HFF-Myc (cell line): ENCODE data around the gene FAM229B.

ENCODE experiments used
- DNase-seq: peaks from one replicate; pipeline ENCODE4 v3.0.0-alpha.2; 2011; ENCODE audit warnings: low read depth; ENCODE audit errors: extremely low read depth
- H3K4me3 ChIP-seq: replicated peaks from 2 replicates; pipeline ENCODE4 v1.5.1; 2011; ENCODE audit warnings: low read depth, mild to moderate bottlenecking, control low read depth, low read length
- TF ChIP-seq, protein P1 (sequence below): IDR thresholded peaks from 2 replicates; pipeline ENCODE4 v1.5.1; 2012; ENCODE audit warnings: mild to moderate bottlenecking, low read depth, low read length, control low read depth; ENCODE audit errors: missing control alignments

The FAM229B gene

GRCh38 chr6:112065426-112065986 lies 21.9 kb upstream of the FAM229B start:
- DNase-seq, result no peak
- no peak overlapping the region for H3K4me3 ChIP-seq

GRCh38 chr6:112066606-112067005 lies 20.8 kb upstream of the FAM229B start:
- no peak for DNase-seq
- TF ChIP-seq, protein P1, sequence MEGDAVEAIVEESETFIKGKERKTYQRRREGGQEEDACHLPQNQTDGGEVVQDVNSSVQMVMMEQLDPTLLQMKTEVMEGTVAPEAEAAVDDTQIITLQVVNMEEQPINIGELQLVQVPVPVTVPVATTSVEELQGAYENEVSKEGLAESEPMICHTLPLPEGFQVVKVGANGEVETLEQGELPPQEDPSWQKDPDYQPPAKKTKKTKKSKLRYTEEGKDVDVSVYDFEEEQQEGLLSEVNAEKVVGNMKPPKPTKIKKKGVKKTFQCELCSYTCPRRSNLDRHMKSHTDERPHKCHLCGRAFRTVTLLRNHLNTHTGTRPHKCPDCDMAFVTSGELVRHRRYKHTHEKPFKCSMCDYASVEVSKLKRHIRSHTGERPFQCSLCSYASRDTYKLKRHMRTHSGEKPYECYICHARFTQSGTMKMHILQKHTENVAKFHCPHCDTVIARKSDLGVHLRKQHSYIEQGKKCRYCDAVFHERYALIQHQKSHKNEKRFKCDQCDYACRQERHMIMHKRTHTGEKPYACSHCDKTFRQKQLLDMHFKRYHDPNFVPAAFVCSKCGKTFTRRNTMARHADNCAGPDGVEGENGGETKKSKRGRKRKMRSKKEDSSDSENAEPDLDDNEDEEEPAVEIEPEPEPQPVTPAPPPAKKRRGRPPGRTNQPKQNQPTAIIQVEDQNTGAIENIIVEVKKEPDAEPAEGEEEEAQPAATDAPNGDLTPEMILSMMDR, result no peak
- no peak overlapping the region for H3K4me3 ChIP-seq

More at GRCh38 chr6:112065426-112065986, 21.9 kb upstream of the FAM229B start:
- TF ChIP-seq, protein P1, result no peak

DNA sequence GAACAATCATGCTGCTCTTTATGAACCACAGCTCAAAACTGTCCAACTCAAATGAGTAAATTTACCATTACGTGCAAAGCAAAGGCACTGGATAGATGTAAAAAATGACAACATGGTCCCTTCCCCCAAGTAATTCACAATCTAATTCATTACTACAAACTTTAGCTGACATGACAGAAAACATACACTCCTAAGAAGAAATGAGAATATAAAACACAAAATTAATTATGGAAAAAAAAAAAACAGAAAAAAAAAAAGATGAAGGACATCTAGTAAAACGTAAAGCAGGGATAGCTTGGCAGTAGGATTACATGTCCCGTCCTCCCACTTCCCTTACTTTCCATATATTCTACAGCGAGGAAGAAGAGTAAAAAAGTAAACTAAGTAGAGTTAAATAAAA lies 5.8 kb upstream of the FAM229B start:
- no peak overlapping the region for H3K4me3 ChIP-seq
- TF ChIP-seq, protein P1, result no peak
- no peak for DNase-seq

GRCh38 chr6:112085286-112086065 lies 1.9 kb upstream of the FAM229B start:
- no peak for DNase-seq
- TF ChIP-seq, protein P1, result no peak
- no peak overlapping the region for H3K4me3 ChIP-seq

DNA sequence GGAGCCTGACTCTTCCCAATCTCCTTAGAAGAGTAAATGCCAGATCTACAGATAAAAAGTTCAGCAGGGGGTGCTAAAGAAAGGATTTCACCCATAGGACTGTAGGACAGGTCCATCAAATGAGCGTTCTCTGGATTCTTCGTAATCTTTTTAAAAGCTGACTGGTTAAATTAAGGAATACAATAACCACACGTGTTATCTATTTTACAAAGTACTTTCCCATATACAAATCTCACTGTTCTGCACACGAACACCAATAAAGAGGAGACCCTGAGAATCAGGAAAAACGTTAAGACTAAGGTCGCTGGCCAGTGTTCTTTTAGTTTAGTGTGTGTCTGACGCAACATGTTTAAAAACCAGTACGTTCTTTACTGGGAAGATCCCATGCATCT lies 651 bp upstream of the FAM229B start:
- DNase-seq, result peak; percentile 32
- peak overlapping the region; percentile 83 for H3K4me3 ChIP-seq
- TF ChIP-seq, protein P1, result peak; percentile 24

- H3K4me3 ChIP-seq, result peak overlapping the region; percentile 83
- no peak for DNase-seq
- TF ChIP-seq, protein P1, result no peak
Observed at GRCh38 chr6:112087916-112088315, 525 bp downstream of the FAM229B start.
